Keratinocyte (primary cell): ENCODE data around the gene RBM17. TPM values are rescaled to one million over a fixed set of nuclear protein-coding genes. Genes with fewer than 3 reads are reported as not detected.

Experiments used
- DNase-seq: peaks from one replicate; pipeline ENCODE4 v3.0.0-alpha.2; 2011; ENCODE audit warnings: low read depth, missing footprints, low spot score
- FAIRE-seq: peaks from 2 replicates; lab custom pipeline; 2011; peaks lifted over from hg19 to GRCh38; lab: Jason Lieb, UNC
- H2AFZ ChIP-seq: 2 replicates; pipeline ENCODE4 v1.6.0; 2012; ENCODE audit warnings: low read length, control low read depth, inconsistent platforms; ENCODE audit not compliant: control insufficient read depth
- H3K27ac ChIP-seq: 2 replicates; pipeline ENCODE4 v1.5.1; 2011; ENCODE audit warnings: low read length; ENCODE audit not compliant: control insufficient read depth, insufficient read depth
- H3K27me3 ChIP-seq: 3 replicates; pipeline ENCODE4 v1.6.0; 2011; ENCODE audit warnings: low read length; ENCODE audit not compliant: control insufficient read depth, insufficient read depth; ENCODE audit errors: extremely low read depth
- H3K36me3 ChIP-seq, 2 experiments: 2 replicates in 1 of 2; 3 replicates in 1 of 2; pipeline ENCODE4 v1.5.1; 2011; ENCODE audit warnings: low read length in 2 of 2, mild to moderate bottlenecking in 1 of 2; ENCODE audit not compliant: control insufficient read depth in 2 of 2, insufficient read depth in 2 of 2; ENCODE audit errors: extremely low read depth in 1 of 2
- H3K4me1 ChIP-seq: 3 replicates; pipeline ENCODE4 v1.5.1; 2011; ENCODE audit warnings: low read length; ENCODE audit not compliant: control insufficient read depth, insufficient read depth; ENCODE audit errors: extremely low read depth
- H3K4me2 ChIP-seq: 3 replicates; pipeline ENCODE4 v1.6.0; 2011; ENCODE audit warnings: low read depth, low read length; ENCODE audit not compliant: control insufficient read depth, insufficient read depth; ENCODE audit errors: extremely low read depth
- H3K4me3 ChIP-seq, 3 experiments: fragments of 200-600 bp in 1 of 3; sonication (generic) in 1 of 3; 2 replicates in 2 of 3; 3 replicates in 1 of 3; pipeline ENCODE4 v1.5.1; 2011 to 2016; ENCODE audit warnings: low read length in 3 of 3, mild to moderate bottlenecking in 3 of 3, control low read depth in 2 of 3, inconsistent platforms in 1 of 3, low read depth in 1 of 3, mixed read lengths in 1 of 3, mixed run types in 1 of 3, moderate library complexity in 1 of 3; ENCODE audit not compliant: control insufficient read depth in 2 of 3, insufficient read depth in 2 of 3; ENCODE audit errors: extremely low read depth in 1 of 3
- H3K79me2 ChIP-seq: 2 replicates; pipeline ENCODE4 v1.6.0; 2012; ENCODE audit warnings: low read length; ENCODE audit not compliant: control insufficient read depth, insufficient read depth
- H3K9ac ChIP-seq: 3 replicates; pipeline ENCODE4 v1.6.0; 2011; ENCODE audit warnings: low read length; ENCODE audit not compliant: control insufficient read depth, insufficient read depth; ENCODE audit errors: extremely low read depth
- H3K9me1 ChIP-seq: 3 replicates; pipeline ENCODE4 v1.6.0; 2011; ENCODE audit warnings: low read length; ENCODE audit not compliant: control insufficient read depth, insufficient read depth; ENCODE audit errors: extremely low read depth
- H3K9me3 ChIP-seq: 2 replicates; pipeline ENCODE4 v1.5.1; 2012; ENCODE audit warnings: low read depth, low read length; ENCODE audit not compliant: control insufficient read depth
- H4K20me1 ChIP-seq: 3 replicates; pipeline ENCODE4 v1.6.0; 2011; ENCODE audit warnings: low read length; ENCODE audit not compliant: control insufficient read depth, insufficient read depth; ENCODE audit errors: extremely low read depth
- EZH2 ChIP-seq: IDR thresholded peaks from one replicate; pipeline ENCODE4 v1.6.1; 2012; ENCODE audit warnings: inconsistent platforms, mild to moderate bottlenecking, low read length, moderate library complexity
- dilution Hi-C: fragments of 300-500 bp; cut with MboI; formaldehyde crosslinking; loops from one replicate; pipeline ENCODE4 v1.7.0; 2020; ENCODE audit warnings: low sequenced_read_pairs; ENCODE audit not compliant: extremely low pct_ligation_motif_present
- polyA plus RNA-seq, 5 experiments: library from polyadenylated mRNA; depleted of rRNA in 3 of 5; stranded (reverse) in 3 of 5; stranded (forward) in 1 of 5; unstranded in 1 of 5; fragments of >200 nt; gene quantifications; 1 replicate in 1 of 5; 2 replicates in 3 of 5; 3 replicates in 1 of 5; pipeline versions ENCODE4 v1.2.1 to v1.2.3, GENCODE V29; 2011 to 2012; ENCODE audit warnings: missing spikeins in 2 of 5, low read depth in 1 of 5, low replicate concordance in 1 of 5
- TF ChIP-seq, protein P1 (sequence below), 3 experiments: IDR thresholded peaks in 1 of 3; conservative IDR thresholded peaks in 1 of 3; optimal IDR thresholded peaks in 1 of 3; 2 replicates in 2 of 3; 3 replicates in 1 of 3; pipeline versions ENCODE3 to v1.5.1; 2011; ENCODE audit warnings: low read length in 3 of 3, mild to moderate bottlenecking in 3 of 3, moderate library complexity in 2 of 3, control low read depth in 1 of 3, inconsistent platforms in 1 of 3; ENCODE audit not compliant: insufficient read depth in 2 of 3; ENCODE audit errors: extremely low read depth in 1 of 3

The RBM17 gene
- polyA plus RNA-seq, 1 donor (not counting 4 experiments of a cell fraction or from before 2014, with no cell fraction given) = 54.8 TPM

DNA sequence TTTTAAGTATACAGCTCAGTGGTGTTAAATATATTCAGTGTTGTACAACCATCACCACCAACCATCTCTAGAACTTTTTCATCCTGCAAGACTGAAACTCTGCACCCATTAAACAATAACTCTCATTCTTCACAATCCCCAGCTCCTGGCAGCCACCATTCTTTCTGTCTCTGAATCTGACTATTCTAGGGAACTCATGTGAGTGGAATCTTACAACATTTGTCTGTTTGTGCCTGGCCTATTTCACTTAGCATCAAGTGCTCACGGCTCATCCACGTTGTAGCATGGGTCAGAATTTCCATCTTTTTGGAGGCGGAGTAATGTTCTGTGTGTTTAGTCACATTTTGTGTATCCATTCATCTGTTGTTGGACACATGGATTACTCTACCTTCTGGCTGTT lies 73.1 kb downstream of the RBM17 start:
- dilution Hi-C loops = no loop called here
- no peak overlapping the region for H3K9ac ChIP-seq
- DNase-seq = no peak
- peaks cover 0 to 6% of the 10 kb centered on the region in 2 experiments for H3K36me3 ChIP-seq
- H3K27ac ChIP-seq = no peak overlapping the region
- H3K9me3 ChIP-seq = no peaks in the 10 kb centered on the region
- H4K20me1 ChIP-seq = no peaks in the 10 kb centered on the region
- no peak for TF ChIP-seq EZH2
- TF ChIP-seq, protein P1, sequence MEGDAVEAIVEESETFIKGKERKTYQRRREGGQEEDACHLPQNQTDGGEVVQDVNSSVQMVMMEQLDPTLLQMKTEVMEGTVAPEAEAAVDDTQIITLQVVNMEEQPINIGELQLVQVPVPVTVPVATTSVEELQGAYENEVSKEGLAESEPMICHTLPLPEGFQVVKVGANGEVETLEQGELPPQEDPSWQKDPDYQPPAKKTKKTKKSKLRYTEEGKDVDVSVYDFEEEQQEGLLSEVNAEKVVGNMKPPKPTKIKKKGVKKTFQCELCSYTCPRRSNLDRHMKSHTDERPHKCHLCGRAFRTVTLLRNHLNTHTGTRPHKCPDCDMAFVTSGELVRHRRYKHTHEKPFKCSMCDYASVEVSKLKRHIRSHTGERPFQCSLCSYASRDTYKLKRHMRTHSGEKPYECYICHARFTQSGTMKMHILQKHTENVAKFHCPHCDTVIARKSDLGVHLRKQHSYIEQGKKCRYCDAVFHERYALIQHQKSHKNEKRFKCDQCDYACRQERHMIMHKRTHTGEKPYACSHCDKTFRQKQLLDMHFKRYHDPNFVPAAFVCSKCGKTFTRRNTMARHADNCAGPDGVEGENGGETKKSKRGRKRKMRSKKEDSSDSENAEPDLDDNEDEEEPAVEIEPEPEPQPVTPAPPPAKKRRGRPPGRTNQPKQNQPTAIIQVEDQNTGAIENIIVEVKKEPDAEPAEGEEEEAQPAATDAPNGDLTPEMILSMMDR (optimal IDR thresholded peaks at IDR 0.05 in 1 of 3, IDR thresholded peaks at IDR 0.05 in 1 of 3, conservative IDR thresholded peaks at IDR 0.05 in 1 of 3; ENCODE audit: extremely low read depth in 1 of 3, insufficient read depth in 2 of 3, low read length in 3 of 3) = no peak
- H3K27me3 ChIP-seq = no peaks in the 10 kb centered on the region
- no peak overlapping the region for H2AFZ ChIP-seq
- peaks cover 13% of the 10 kb centered on the region for H3K4me1 ChIP-seq
- no peak overlapping the region for H3K4me3 ChIP-seq
- H3K79me2 ChIP-seq = peaks cover 32% of the 10 kb centered on the region
- no peaks in the 10 kb centered on the region for H3K9me1 ChIP-seq
- no peak for FAIRE-seq
- no peak overlapping the region for H3K4me2 ChIP-seq

DNA sequence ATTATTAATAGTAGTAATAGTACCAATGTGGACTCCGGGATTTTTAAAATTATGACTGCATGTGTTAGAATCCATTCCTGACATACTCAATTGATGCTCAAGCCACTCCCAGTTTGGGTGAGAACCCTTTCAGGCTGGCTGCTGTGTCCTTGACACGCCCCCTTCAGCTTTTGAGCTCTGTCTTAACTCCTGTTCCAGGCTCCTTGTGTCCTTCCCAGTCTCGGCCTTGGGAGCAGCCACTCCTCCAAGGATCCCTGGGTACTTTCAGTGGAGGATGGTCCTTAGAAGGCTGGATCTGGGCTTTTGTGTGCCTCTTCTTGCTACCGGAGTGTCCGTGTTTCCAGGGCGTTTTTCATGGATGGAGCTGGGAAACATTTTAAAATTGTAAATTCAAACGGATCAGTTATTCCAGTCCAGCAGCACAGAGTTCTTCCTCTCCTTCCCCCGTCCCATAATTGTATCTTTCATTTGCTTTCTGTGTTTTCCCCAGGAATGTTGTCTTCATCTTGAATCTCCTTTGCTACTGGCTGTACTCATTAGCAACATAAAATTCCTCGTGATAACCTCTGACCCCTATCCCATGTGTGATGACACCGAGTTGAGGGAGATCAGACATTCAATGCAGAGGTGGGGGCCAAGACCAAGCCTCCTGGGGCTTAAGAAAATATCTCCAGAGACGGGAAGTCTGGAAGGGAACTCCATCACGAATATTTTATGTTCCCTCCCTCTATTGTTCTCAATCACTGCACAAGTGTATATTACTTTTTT lies 73.9 kb downstream of the RBM17 start:
- Histone ChIP-seq H3K79me2 (peaks cover 39% of the 10 kb centered on the region), H3K4me3 (peak overlapping the region in 2 of 3 experiments; percentile 63 to 96), H3K4me1 (peaks cover 13% of the 10 kb centered on the region), H3K36me3 (peaks cover 0 to 9% of the 10 kb centered on the region in 2 experiments), H3K4me2 (peak overlapping the region; percentile 77), H4K20me1 (no peaks in the 10 kb centered on the region), H3K9ac (peak overlapping the region; percentile 56), H2AFZ (peak overlapping the region; percentile 80), H3K27ac (peak overlapping the region; percentile 43), H3K9me1 (no peaks in the 10 kb centered on the region), H3K27me3 (no peaks in the 10 kb centered on the region), H3K9me3 (no peaks in the 10 kb centered on the region)
- dilution Hi-C loops = no loop called here
- FAIRE-seq (no peak), DNase-seq (no peak)
- no peak for TF ChIP-seq EZH2
- TF ChIP-seq, protein P1 (optimal IDR thresholded peaks at IDR 0.05 in 1 of 3, IDR thresholded peaks at IDR 0.05 in 1 of 3, conservative IDR thresholded peaks at IDR 0.05 in 1 of 3; ENCODE audit: extremely low read depth in 1 of 3, insufficient read depth in 2 of 3, low read length in 3 of 3) = no peak
